Kidney tubule cell (primary cell): ENCODE results near the gene NMT1.
A peak's percentile ranks its signal among the peaks of the same experiment; 100 is the strongest.
"Not testable (repeated sequence)": the region's sequence is repeated elsewhere in the genome, so short reads cannot be mapped to it uniquely, and the experiment has no call there.

Source experiments
- DNase-seq: peaks from one replicate; pipeline ENCODE4 v3.0.0-alpha.2; 2018; ENCODE audit warnings: low spot score

Gene NMT1

DNA sequence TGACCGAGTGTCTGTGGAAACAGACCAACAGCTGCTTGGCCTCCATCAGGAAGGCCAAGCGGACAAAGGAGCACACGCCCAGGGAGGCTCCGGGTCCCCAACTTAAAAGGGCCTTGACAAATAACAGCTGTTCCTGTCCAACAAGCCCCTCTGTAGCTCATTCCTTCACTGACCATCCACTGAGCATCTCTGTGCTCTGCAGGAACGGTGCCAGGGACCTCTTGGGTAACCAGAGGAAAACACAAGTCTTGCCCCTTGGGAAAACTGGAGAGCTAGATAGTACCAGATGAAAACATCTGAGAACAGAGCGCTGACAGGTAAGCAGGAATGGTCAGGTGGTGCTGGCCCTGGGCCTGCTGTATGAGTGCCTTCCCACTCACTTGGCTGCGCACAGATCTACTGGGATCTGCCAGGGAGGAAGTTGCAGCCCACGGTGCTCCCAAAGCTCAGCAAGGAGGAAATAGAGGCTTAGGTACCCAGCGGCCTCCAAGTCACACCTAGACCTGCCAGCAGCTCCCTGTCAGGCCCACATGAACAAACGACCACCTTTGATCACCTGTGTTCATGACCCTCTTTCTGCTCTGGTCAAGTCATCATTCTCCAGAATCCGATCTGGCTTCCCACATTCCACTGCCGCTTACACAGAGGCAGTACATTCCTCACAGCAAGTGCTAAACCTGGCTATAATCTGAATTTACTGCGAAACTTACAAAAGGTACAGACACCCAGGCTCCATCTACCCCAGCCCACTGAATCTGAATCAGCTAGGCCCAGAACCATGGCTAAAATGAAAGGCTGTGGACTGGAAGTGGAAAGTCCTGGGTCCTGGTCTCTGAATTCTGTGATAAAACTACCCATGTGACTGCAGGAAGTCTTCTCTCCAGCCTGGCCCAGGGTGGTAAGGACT, 22.1 kb upstream of the NMT1 start:
- no peak for DNase-seq

GRCh38 chr17:45040459-45040858, 20.7 kb upstream of the NMT1 start:
- no peak for DNase-seq

DNA sequence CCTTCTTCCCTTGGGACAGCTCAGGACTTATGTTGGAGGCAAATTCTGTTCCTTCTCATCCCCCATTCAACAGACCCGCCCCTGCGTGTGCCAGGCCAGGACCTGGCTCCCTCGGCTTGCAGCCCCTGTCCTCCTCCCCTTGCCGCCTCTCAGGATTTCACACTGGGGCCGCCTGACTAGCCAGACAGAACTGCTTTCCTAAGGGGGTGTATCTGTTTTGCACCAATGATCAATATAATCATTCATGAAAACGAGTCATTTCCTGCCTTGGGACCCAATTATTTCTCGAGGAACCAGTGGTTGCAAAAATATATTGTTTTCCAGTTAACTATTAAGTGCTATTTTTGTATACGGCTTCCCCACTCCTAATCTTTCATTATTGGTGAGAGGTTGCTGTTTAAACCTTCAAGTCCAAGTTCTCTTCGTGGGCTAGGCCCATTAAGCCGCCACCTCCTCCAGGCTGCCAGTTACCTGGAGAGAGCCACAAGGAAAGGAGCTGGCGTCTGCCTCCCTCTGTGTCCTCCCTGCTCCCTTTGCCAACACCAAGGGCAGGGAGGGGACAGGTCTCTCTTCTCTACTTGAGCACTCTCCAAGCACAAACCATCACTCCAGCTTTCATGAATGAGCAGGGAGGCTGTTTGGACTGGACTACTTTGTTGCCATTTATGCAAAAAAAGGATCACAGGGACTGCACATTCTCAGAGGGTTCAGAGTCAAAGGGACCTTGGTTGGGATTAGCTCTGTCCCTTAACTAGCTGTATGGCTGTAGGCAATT, 18.6 kb upstream of the NMT1 start:
- peak; percentile 59 for DNase-seq

GRCh38 chr17:45043813-45044540, 17.1 kb upstream of the NMT1 start:
- no peak for DNase-seq

- peak; percentile 93 for DNase-seq
Observed at GRCh38 chr17:45046537-45047125, 14.5 kb upstream of the NMT1 start.

GRCh38 chr17:45048795-45049563, 12.1 kb upstream of the NMT1 start:
- DNase-seq, result no peak

DNA sequence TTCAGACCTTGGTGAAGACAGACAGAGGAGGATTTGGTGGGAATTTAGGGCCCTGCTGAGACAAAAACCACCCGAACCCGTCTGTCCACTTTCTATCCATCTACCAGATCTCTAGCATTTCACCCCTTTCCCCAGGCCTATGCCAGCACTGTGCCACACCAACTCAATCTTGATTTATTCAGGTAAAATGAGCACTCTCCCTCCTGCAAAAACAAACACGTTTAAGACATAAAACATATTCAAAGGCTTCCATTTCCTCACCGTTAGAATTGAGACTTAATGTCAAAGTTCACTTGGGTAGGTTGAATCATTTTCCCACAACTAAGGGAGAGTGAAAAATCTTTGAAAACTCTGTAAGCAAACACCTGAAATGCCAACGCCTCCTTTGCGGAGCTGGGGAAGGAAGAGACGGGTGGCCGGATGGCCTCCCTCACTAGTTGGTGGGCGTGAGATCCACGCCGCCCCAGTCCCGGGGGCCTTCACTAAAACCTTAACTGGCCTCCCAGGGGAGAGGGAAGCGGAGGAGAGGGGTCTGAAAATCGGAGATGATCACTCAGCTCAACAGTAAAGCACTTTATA, 10.5 kb upstream of the NMT1 start:
- peak; percentile 53 for DNase-seq

DNA sequence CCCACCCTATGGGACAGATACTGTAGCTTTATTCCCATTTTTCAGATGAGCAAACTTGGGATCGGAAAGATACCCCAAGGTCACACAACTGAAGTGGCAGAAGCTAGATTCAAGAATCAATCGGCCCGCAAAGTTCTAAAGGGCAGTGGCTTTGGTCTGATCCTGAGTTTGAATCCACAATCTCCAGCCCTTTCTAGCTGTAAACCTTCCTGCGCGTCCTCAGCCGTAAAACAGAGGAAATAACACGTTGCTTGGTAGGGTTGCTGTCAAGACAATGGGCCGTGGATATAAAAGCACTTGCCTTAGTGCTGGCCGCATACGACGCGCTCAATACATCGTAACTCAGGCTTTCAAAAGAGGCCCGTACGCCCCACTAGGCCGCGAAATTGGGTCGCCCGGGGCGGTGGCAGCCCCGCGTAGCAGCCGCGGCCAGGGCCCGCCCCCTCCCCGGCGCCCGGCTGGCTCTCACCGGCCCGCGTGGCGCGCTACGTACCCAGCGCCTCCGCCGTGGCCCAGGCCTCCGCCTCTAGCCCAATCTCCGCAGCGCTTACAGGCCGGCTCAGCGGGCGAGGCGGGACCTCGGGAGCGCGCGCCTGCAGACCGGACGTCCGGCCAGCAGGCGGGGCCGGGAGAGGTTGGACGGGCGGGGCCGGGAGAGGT, 9.9 kb upstream of the NMT1 start, which contains the start of gene DCAKD:
Gene DCAKD (minus strand): TSS at position 573 of the 660 bp plus-strand sequence. CDS start 16,747 bp downstream, outside the sequence.
- DNase-seq, result peak; percentile 98

GRCh38 chr17:45051720-45052051, 9.4 kb upstream of the NMT1 start:
- not testable (repeated sequence) for DNase-seq

DNA sequence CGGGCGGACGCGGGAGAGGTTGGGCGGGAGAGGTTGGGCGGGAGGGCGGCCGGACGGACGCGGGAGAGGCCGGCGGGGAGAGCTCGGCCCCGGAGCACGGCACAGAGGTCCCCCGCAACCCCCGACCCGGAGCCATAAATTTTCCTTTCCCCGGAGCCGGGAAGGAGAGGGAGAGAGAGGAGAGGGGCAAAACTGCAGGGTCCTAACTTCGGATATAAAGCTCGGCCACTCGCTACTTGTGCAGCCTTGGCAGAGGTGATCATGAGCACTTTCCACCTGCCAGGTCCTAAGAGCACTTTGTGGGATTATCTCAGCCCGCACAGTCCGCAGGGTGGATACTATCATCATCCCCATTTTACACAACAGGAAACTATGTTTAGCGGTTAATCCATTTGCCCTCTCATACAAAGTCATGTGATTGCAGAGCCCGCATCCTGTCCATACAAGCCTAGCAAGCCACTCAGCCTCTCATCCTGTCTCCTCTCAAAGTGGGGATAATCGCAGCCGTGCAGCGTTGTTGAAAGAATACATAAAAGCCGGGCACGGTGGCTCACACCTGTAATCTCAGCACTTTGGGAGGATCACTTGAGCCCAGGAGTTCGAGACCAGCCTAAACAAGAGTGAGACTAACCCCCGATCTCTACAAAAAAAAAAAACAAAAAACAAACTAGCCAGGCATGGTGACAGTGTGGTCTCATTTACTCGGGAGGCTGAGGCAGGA, 8.9 kb upstream of the NMT1 start:
- DNase-seq, result peak; percentile 29

DNA sequence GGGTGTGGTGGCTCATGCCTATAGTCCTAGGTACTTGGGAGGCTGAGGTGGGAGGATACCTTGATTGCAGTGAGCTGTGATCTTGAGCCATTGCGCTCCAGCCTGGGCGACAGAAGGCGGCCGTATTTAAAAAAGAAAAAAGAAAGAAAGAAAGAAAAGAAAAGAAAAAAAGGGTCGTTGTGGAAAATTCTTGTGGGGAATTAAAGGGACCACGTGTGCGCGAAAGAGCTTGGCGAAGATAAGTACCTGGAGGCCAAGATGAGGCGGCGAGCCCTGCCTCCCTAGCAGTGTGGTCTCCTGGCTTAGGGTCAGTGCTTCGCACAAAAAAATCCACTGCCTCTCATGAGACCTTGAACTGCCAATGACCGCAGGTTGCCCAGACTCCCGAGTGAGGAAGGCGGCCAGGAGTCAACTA, 728 bp upstream of the NMT1 start:
- no peak for DNase-seq

DNA sequence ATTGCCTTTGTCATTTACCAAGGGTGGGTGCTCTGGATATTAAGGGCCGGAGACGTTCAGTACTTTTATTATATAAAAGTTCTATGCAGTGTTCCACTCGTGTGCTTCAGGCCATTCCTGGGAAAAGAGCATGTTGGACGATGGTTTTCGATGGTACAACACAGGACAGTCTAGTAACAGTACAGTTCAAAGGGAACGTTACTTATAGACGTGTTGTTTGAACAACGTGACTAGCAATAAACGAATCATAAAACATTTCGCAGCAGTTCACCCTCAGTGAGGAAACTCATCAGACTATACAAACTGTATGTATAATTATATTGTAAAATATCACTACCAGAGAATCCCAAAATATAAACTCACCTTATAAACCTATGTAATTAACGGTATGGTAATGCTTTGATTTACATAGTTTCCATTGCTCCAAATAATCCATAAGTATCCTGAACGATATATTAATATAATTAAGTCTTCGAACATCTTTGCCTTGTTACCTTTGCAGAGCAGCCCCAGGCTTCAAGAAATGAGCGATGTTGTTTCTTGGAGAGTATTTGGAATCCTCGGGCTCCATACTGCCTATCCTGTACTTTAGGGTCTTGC, 589 bp downstream of the NMT1 start:
- DNase-seq, result no peak

GRCh38 chr17:45063198-45063597, 2.1 kb downstream of the NMT1 start:
- peak; percentile 52 for DNase-seq

DNA sequence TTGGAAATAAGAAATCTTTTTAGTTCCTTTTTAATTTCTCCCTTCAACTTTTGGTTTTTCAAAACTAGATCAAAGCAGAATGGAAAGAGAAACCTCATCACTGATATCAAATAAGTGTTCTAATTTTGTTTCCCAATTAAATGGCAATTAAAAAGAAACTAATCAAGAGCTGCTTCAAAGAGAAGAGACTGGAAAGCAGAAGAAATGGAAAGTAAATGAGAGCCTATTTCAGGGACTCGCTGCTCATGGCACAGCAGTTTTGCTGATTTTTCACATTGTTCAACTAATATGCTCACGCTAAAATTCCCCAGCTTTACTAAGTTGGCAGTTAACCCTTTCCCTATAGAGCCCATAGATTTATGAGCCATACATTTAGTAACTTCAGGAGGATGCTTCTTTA, 6.5 kb downstream of the NMT1 start:
- no peak for DNase-seq

- DNase-seq, result no peak
Observed at GRCh38 chr17:45070001-45070400, 8.9 kb downstream of the NMT1 start.

DNA sequence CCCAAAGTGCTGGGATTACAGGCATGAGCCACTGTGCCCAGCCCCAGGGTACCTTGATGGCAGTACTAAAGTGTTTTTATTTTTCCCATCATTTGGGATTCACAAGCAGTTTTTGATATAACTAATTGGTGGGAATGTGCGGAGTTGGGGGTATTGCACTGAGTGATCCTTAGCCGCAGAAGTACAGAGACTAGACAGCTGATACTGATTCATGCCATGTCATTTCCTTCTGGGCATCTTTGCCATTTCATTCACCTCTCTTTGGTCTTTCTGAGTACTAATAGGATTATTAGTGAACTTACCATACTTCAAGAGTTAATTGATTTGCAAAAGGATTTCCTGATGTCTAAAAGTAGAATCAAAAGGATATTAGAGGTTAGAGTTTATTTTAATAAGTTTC, 9.7 kb downstream of the NMT1 start:
- no peak for DNase-seq

DNA sequence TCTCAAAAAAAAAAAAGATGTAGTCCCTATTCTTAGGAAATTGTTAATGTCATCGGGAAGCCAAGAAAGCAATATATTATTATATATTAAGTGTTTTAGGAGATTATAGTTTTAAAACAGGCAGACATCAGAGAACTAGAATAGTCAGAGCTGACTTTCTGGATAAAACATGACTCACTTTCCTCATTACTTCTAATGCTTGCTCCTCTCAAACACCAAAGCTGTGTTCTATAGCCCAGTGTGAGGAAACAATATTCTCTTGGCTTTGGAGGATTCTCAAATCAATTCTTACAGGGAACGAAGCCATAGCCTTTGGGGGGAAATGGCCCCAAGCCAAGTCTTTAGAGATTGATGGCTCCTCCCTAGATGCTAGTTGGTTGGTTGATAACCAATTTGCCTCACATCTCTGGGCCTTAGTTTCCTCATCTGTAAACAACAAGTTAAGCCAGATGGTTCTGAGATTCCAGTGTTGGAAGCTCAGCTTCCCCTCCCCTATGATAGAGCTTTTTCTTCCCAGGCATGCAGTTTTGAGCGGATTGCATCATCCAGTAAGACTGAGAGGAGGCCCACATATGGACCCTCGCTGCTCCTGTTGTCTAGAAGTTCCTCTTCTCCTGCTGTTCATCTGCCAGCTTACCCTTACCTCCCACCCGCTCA, 12.4 kb downstream of the NMT1 start:
- DNase-seq, result no peak

DNA sequence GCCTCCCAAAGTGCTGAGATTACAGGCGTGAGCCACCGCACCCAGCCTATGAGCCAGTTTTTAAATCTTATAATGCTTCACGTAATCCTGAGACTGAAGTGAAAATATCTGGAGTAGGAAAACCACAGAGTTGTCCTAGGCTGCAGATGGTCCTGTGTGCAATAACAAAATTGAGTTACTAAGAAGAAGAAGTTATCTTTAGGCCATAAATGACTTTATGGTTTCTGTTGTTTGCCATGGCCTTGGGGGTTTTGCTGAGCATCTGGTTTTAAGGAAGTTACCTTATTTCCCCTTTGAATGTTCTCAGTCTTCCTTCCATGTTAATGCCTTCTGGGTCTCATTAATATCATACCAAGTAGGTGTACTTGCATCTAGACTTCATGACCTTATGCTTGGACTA, 16.5 kb downstream of the NMT1 start:
- no peak for DNase-seq
